DMS114 treated with DMSO at 0.1 percent for 48 hours (cell line): ENCODE results near the gene CUL4B.
"Not testable (repeated sequence)": the region's sequence is repeated elsewhere in the genome, so short reads cannot be mapped to it uniquely, and the experiment has no call there.

Source experiments
- DNase-seq: peaks from one replicate; lab custom pipeline; 2025; ENCODE audit not compliant: unreplicated experiment; lab: John Stamatoyannopoulos, UW

The CUL4B gene

DNA sequence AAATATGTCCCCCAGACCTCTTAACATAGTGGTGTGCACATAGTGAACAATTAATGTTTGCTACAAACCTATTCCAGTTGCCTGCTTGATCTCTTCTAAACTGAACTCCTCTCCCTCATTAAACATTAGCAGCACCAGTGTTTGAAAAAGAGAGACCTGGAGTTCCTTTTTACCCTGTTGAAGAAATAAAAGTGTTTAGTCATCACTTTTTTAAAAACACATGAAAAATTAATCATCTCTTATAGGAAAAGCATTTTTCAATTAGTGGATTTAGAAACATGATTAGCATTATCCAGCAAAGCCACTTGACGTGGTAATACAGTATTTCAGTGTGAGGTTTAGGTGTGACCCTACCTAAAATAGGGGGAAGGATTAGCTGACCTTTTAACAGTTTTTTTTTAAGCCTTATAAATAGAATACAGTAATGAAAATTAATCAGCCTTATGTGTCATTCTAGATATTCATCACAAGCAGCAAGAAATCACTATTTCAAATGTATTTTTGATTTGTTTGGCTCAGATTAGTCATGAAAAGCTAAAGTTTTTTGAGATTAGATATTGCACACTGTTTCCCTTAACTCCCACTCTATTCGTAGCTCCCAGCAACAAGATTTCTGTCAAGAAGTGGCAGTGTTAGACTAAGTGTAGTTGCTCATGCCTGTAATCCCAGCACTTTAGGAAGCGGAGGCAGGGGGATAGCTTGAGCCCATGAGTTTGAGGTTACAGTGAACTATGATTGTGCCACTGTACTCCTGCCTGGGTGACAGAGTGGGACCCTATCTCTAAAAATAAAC, 26.2 kb downstream of the CUL4B start:
- no peak for DNase-seq

DNA sequence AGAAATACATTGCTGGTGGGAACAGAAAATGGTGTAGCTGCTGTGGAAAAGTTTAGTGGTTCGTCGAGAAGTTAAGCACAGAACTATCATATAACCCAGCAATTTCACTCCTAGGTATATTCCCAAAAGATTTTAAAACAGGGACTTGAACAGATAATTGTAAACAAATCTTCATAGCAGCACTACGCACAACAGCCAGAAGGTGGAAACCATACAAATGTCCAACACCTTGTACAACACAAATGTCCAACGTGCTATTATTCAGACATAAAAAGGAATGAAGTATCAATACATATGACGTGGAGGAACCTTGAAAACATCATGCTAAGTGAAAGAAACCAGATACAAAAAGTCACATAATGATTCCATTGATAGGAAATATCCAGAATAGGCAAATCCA, 37.9 kb downstream of the CUL4B start:
- DNase-seq: no peak

DNA sequence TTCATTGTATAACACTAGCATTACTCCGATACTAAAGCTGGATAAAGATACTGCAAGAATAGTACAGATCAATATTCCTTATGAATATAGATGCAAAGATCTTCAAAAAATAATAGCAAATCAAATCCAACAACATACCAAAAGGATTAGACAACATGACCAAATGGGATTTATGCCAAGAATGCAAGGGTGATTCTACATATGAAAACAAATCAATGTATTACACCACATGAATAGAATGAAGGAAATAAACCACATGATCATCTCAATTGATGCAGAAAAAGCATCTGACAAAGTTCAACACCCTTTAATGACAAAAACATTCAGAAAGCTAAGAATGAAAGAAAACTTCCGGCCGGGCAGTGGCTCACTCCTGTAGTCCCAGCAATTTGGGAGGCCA, 42.8 kb downstream of the CUL4B start:
- no peak for DNase-seq

DNA sequence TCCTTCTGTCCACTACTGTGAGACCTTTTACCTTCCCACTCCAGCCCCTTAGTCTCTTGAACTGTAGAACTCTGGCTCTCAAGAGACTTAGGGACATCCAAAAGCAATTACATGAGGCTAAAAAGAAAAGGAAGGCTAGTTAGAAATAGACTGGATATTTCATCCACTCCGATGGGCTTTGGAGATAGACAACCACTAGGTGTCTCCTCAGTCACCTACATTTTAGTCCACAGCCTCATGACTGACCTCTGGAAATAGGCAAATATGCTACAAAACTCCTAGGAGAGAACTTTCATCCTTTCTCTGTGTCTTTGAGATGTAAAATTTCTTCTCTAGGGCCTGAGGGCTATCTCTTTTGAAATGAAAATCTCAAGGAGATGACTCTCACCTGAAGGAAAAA, 46.5 kb downstream of the CUL4B start:
- DNase-seq: no peak

DNA sequence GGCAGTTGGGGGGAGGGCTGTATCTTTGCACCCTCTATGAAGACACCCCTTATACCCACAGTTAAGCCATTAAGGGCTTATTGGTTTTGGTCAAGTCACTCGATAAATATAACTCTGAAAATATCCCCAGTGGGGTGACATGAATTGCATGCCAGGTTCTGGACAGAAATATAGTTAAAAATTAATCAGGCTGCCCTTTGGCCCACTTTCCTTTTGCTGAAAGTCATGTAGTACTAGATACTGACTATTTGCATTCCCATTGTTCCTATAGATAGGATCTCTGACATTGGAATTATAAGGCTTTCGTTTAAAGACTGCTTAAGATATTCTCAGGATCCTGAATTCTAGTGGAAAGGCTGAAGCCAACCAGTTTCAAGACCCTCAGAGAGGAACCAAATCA, 48.1 kb downstream of the CUL4B start:
- no peak for DNase-seq

DNA sequence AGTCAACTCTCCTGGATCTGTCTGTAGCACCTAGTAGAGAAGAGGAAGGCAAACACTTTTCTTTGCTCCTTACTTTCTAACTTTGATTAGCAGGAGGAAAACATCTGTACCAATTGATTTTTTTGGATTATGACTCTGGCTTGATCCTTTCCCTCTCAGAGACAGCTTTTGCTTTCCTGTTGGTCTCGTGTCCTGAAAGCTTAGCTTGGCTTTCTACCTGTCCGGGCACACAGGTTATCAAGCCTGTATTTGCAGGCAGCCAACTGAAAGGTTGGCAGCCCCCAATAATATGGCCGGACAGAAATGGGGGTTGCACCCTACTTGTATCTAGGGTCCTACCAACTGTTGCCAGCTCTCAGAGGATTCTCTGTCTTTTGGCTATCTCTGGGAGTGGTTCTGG, 48.5 kb downstream of the CUL4B start:
- no peak for DNase-seq

DNA sequence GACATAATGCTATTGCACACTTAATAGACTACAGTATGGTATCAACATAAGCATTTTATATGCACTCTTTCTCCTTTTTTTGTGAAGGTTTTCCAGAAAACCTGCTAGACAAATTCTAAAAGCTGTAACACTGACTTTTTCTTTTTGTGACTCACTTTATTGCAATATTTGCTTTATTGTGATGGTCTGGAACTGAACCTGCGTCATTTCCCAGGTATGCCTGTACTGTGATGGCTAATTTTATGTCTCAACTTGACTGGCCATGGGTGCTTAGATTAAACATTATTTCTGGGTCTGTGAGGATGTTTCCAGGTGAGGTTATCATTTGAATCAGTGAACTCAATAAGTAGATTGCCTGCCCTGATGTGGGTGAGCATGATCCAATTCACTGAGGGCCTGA, 56.2 kb downstream of the CUL4B start:
- DNase-seq: no peak

DNA sequence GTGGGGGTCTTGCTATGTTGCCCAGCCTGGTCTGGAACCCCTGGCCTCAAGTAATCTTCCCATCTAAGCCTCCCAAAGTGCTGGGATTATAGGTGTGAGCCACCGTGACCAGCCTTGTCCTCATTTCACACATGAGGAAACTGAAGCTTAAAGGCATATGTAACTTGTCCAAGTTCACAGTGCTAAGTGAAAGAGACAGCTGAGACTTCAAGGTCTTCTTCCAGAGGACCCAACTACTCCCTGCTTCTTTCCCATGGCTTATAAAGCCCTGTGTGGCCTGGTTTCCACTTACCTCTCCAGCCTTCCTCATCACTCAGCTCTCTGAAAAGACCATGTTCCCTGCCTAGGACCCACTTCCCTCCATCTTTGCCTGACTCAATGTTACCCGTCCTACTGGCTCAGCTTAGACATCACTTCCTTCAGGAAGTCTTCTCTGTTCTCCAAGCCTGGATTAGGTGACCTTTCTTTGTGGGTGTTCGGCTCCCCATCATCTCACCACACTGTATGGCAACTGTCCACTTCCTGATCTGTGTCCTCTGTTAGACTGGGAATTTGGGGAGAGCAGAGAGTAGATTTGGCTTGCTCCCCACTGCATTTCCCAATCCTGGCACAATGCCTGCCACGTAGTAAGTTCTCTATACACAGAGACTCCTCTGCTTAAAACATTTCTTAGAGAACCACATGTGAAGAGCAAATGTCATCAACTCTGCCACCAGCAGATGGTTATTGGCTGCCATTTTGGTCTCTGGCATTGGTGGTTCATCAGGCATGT, 61.3 kb downstream of the CUL4B start:
- DNase-seq: no peak

DNA sequence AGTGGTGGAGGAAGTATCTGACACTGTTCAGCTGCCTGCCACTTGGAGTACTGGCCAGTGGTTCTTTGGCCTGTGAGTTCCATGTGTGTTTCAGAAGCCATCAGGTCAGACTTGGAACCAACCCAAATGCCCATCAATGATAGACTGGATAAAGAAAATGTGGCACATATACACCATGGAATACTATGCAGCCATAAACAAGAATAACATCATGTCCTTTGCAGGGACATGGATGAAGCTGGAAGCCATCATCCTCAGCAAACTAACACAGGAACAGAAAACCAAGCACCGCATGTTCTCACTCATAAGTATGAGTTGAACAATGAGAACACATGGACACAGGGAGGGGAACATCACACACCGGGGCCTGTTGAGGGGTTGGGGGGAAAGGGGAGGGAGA, 70.6 kb downstream of the CUL4B start:
- DNase-seq: not testable (repeated sequence)

DNA sequence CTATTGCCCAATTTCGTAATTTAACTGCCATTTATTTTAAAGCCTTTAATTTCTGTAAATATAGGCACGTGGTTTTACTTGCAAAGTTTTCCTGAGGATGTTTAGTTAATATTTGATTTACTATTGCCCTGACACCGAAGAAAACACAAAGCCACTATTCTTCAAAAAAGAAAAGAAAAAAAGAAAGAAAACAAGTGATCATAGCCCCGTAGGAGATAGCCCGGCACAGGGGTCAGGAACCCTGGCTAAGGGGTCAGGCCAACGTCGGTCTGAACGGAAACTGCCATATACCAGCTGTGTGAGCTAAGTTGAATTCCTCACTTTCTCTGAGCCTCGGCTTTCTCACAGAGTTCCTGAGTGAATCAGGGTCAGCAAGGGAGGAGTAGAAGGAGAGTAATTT, 74.0 kb downstream of the CUL4B start:
- DNase-seq: no peak

DNA sequence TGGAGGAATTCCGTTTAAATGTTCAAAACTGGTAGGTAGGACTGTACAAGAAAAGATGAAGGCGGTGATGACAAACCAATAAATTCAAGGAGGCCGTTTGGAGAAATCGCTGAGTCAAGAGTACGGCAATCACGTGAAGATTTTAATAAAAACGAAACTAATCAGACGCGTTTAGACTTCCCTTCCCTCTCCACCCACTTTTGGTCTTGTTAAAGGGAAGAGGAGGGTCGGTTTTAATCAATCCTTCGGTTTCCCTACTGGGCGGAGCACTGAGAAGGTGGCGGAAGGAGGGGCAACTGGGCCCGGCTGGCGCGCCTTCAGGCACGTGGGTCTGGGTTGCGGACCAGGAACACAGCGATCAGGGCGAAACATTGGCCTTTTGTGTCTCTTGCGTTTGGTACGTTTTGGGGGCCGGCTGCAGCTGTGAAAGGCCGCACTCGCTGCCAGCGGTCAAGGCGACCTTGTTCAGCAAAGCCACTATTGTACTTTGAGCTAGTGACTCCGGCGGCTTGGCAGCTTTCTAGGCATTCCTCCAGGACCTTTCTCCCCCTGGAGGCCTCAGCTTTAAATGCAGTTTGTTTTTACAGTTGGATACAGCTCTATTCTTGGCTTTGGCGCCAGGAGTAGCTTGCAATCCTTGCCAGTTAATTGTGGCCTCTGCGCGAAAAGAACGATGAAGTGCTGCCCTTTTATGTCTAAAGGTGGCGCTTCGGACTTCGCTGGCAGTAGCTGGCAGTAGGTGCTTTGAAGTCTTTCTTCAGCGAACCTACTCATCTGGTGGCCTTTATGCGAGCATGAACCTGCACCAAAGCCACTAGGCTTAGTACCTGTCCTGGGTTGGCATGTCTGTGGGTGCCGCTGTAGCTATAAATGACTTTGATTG, 74.9 kb downstream of the CUL4B start:
- peak; percentile 45 for DNase-seq

DNA sequence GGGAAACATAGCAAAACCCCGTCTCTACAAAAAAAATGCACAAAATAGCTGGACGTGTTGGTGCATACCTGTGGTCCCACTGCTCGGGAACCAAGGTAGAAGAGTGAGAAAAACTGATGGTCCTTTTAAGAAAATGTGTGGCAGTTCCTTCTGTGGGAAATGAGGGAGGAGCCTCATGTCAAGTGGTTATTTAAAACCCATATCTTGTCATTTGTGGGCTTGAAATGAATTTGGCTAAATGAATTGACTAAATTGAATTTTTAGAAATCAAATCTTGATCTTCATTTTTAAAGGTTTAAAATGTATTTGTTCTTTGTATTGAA, 75.5 kb downstream of the CUL4B start:
- no peak for DNase-seq

DNA sequence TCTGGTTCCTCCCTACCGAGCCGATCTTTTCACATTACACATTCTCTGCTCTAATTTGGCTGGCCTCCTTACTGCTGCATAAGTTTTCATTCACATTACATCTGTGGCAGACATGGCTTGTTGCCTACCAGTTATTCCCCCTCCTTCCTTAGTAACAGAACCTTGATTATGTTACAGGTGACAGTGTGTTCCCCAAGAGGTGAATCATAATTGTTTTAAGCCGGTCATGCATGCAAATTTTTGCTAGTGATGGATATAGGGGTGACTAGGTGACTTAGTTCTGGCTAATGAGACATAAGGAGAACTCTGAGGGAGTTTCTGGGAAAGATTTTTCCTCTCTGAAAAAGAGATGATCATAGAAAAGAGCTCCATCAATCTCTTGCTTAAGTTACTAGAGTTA, 83.3 kb downstream of the CUL4B start:
- DNase-seq: no peak

DNA sequence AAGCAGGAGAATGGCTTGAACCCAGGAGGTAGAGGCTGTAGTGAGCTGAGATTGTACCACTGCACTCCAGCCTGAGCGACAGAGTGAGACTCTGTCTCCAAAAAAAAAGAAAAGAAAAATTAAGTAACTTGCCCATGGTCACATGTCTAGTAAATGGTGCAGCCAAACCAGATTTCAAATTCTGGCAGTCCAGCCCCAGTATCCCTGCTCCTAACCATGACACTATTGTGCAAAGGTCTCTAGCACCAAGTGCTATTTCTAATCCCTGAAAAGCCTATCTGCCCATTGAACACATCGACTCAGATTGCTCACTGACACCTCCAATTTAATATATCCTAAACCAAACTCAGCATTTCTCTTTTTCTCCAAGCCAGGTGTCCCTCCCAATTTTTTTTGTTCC, 84.0 kb downstream of the CUL4B start:
- no peak for DNase-seq

DNA sequence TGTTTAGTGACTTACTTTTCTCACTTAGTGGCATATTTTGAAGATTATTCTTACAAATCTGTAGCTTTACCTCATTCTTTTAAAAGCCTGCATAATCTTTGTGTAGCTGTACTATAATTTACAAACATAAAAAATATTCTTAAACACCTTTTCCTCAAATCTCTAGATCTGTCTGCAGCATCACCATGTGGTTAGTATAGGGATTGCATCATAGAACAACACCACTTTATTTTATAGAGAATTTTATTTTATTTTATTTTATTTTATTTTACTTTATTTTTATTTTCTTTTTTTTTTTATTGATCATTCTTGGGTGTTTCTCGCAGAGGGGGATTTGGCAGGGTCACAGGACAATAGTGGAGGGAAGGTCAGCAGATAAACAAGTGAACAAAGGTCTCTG, 85.3 kb downstream of the CUL4B start:
- DNase-seq: peak; percentile 1
